GM12878 (cell line): ENCODE measurements around the gene LDB2. TPM values are rescaled to one million over a fixed set of nuclear protein-coding genes. Genes with fewer than 3 reads are reported as not detected.

Experiments used
- DPF2 ChIP-seq: fragments of 450-650 bp; IDR thresholded peaks from 2 replicates; pipeline ENCODE4 v1.6.1; 2017; ENCODE audit warnings: mild to moderate bottlenecking
- KDM1A ChIP-seq: fragments of 200-600 bp; sonication (generic); IDR thresholded peaks from 2 replicates; pipeline ENCODE4 v1.6.1; 2016; ENCODE audit warnings: borderline replicate concordance
- MEF2A ChIP-seq: IDR thresholded peaks from 2 replicates; pipeline ENCODE4 v1.6.1; 2011; ENCODE audit warnings: low read depth, mild to moderate bottlenecking, low read length, moderate library complexity; ENCODE audit not compliant: insufficient read depth
- YBX1 ChIP-seq: fragments of 450-650 bp; IDR thresholded peaks from 2 replicates; pipeline ENCODE4 v1.6.1; 2016; ENCODE audit warnings: antibody characterized with exemption
- ZZZ3 ChIP-seq: IDR thresholded peaks from 2 replicates; pipeline ENCODE4 v1.6.1; 2011; ENCODE audit warnings: low read depth; ENCODE audit not compliant: control insufficient read depth, insufficient read length
- polyA plus RNA-seq, 11 experiments: library from polyadenylated mRNA; depleted of rRNA in 4 of 11; unstranded in 6 of 11; stranded (reverse) in 5 of 11; fragments of >200 nt; fragmentation: Nextera tagmentation in 4 of 11; fragmentation: Illumina TruSeq in 1 of 11; extraction: Ambion mirVana in 4 of 11; extraction: Trizol in 1 of 11; gene quantifications; 1 replicate in 1 of 11; 2 replicates in 10 of 11; pipeline versions ENCODE4 v1.2.1 to v1.2.3, GENCODE V29; 2011 to 2016; ENCODE audit warnings: inconsistent platforms in 2 of 11, missing spikeins in 2 of 11, low read depth in 1 of 11
- total RNA-seq, 4 experiments: library from RNA; depleted of rRNA in 3 of 4; stranded (reverse); fragments of >200 nt in 3 of 4; fragmentation: Illumina TruSeq in 1 of 4; extraction: Trizol in 1 of 4; gene quantifications; 2 replicates each; pipeline versions ENCODE4 v1.2.1 to v1.2.3, GENCODE V29; 2013 to 2021
- TF ChIP-seq, protein P1 (sequence below): fragments of 450-650 bp; IDR thresholded peaks from 2 replicates; pipeline ENCODE4 v1.6.1; 2017; ENCODE audit warnings: borderline replicate concordance
- TF ChIP-seq, protein P2 (sequence below): fragments of 450-650 bp; IDR thresholded peaks from 2 replicates; pipeline ENCODE4 v1.6.1; 2016; ENCODE audit warnings: mild to moderate bottlenecking, moderate library complexity, borderline replicate concordance

Gene LDB2
- total and polyA plus RNA-seq, 10 of the 15 experiments (the other 5 are each of a cell fraction or from before 2014, with no cell fraction given), result 0.15 TPM; not detected in 9

DNA sequence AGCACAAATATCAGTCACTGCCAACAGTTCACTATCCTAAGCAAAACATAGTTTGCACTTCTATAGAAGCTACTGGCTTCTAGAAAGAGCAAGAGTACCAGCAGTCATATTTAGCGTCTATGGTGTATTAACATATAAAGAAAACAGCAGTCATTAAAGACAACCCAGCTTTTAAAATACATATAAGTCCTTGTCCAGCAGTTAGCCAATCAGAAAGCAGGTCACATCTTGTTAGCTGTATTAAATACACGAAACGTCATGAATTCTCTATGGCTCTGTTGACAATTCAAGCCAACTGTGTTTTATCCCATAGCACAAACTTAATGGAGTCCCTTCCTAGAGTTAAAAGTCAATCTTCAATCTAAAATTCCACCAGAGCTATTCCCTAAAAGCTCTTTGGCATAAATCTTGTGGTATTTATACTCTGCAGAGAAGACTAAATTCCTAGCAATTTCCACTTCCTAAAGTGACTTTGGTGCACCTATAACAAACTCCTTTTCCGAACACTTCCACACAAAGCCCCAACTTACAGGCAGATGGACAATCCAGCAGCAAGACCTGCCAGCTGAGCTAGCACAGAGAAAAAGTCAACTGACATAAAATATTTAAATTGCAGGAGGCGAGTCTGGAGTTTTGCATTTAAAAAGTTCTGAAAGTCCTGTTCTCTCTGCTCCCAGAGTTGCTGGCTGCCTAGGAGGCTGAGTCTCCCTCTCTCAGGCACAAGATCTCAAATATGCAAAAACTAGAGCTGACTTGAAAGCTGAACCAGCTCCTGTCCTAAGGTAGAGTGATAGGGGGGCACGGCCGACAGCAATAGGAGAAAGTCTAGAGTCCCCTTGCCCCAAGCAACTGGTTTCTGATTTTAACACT lies 1.3 kb downstream of the LDB2 start (continued):
- TF ChIP-seq, protein P1, sequence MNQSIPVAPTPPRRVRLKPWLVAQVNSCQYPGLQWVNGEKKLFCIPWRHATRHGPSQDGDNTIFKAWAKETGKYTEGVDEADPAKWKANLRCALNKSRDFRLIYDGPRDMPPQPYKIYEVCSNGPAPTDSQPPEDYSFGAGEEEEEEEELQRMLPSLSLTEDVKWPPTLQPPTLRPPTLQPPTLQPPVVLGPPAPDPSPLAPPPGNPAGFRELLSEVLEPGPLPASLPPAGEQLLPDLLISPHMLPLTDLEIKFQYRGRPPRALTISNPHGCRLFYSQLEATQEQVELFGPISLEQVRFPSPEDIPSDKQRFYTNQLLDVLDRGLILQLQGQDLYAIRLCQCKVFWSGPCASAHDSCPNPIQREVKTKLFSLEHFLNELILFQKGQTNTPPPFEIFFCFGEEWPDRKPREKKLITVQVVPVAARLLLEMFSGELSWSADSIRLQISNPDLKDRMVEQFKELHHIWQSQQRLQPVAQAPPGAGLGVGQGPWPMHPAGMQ, result no peak
- TF ChIP-seq, protein P2, sequence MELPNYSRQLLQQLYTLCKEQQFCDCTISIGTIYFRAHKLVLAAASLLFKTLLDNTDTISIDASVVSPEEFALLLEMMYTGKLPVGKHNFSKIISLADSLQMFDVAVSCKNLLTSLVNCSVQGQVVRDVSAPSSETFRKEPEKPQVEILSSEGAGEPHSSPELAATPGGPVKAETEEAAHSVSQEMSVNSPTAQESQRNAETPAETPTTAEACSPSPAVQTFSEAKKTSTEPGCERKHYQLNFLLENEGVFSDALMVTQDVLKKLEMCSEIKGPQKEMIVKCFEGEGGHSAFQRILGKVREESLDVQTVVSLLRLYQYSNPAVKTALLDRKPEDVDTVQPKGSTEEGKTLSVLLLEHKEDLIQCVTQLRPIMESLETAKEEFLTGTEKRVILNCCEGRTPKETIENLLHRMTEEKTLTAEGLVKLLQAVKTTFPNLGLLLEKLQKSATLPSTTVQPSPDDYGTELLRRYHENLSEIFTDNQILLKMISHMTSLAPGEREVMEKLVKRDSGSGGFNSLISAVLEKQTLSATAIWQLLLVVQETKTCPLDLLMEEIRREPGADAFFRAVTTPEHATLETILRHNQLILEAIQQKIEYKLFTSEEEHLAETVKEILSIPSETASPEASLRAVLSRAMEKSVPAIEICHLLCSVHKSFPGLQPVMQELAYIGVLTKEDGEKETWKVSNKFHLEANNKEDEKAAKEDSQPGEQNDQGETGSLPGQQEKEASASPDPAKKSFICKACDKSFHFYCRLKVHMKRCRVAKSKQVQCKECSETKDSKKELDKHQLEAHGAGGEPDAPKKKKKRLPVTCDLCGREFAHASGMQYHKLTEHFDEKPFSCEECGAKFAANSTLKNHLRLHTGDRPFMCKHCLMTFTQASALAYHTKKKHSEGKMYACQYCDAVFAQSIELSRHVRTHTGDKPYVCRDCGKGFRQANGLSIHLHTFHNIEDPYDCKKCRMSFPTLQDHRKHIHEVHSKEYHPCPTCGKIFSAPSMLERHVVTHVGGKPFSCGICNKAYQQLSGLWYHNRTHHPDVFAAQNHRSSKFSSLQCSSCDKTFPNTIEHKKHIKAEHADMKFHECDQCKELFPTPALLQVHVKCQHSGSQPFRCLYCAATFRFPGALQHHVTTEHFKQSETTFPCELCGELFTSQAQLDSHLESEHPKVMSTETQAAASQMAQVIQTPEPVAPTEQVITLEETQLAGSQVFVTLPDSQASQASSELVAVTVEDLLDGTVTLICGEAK, result no peak
- no peak for TF ChIP-seq KDM1A
- no peak for TF ChIP-seq MEF2A
- no peak for TF ChIP-seq ZZZ3
- no peak for TF ChIP-seq YBX1
- no peak for TF ChIP-seq DPF2
